ENCODE data around the gene CBY3. TPM values are rescaled to one million over a fixed set of nuclear protein-coding genes. Genes with fewer than 3 reads are reported as not detected.

The CBY3 gene
- polyA plus RNA-seq, 2 of the 4 experiments (the other 2 are of a cell fraction), result not detected

- TF ChIP-seq ZSCAN20 (CRISPR knock-in tag; IDR thresholded peaks at IDR 0.05), result no peak
- TF ChIP-seq HOXB13 (CRISPR knock-in tag; IDR thresholded peaks at IDR 0.05; ENCODE audit: low read depth), result no peak
- no peak for TF ChIP-seq RFX5 (IDR thresholded peaks at IDR 0.05)
- TF ChIP-seq SMC3 (IDR thresholded peaks at IDR 0.05), result no peak; the same call in 2 of the 3 replicates
- peak; percentile 56; the same call in 1 of the 2 replicates for TF ChIP-seq HOXA7 (CRISPR knock-in tag; IDR thresholded peaks at IDR 0.05)
- TF ChIP-seq, protein P1, sequence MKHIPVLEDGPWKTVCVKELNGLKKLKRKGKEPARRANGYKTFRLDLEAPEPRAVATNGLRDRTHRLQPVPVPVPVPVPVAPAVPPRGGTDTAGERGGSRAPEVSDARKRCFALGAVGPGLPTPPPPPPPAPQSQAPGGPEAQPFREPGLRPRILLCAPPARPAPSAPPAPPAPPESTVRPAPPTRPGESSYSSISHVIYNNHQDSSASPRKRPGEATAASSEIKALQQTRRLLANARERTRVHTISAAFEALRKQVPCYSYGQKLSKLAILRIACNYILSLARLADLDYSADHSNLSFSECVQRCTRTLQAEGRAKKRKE (CRISPR knock-in tag; IDR thresholded peaks at IDR 0.05; ENCODE audit: low read depth), result no peak
- no peak for TF ChIP-seq GATA3 (IDR thresholded peaks at IDR 0.05; ENCODE audit: borderline replicate concordance)
- TF ChIP-seq MYC (IDR thresholded peaks at IDR 0.05; ENCODE audit: borderline replicate concordance, low read length), result no peak
- TF ChIP-seq RNF2 (IDR thresholded peaks at IDR 0.05; ENCODE audit: borderline replicate concordance, low read depth), result no peak
- TF ChIP-seq, protein P2, sequence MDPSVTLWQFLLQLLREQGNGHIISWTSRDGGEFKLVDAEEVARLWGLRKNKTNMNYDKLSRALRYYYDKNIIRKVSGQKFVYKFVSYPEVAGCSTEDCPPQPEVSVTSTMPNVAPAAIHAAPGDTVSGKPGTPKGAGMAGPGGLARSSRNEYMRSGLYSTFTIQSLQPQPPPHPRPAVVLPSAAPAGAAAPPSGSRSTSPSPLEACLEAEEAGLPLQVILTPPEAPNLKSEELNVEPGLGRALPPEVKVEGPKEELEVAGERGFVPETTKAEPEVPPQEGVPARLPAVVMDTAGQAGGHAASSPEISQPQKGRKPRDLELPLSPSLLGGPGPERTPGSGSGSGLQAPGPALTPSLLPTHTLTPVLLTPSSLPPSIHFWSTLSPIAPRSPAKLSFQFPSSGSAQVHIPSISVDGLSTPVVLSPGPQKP (IDR thresholded peaks at IDR 0.05; ENCODE audit: low read depth, low read length), result no peak
- no peak for TF ChIP-seq NPAS2 (CRISPR knock-in tag; IDR thresholded peaks at IDR 0.05; ENCODE audit: borderline replicate concordance)
- no peak for TF ChIP-seq ESRRA (IDR thresholded peaks at IDR 0.05; ENCODE audit: borderline replicate concordance, low read length)
- TF ChIP-seq CBX8 (IDR thresholded peaks at IDR 0.05), result no peak
- TF ChIP-seq SREBF2 (IDR thresholded peaks at IDR 0.05), result no peak
- no peak for TF ChIP-seq HMGXB4 (CRISPR knock-in tag; IDR thresholded peaks at IDR 0.05; ENCODE audit: borderline replicate concordance)
- TF ChIP-seq TFCP2L1 (CRISPR knock-in tag; IDR thresholded peaks at IDR 0.05), result peak; percentile 85; the same call in 1 of the 2 replicates
- no peak for TF ChIP-seq NR3C1 (IDR thresholded peaks at IDR 0.05)
- TF ChIP-seq NFE2L2 (conservative IDR thresholded peaks at IDR 0.05; ENCODE audit: low read length), result 0 out of 2 replicates have a peak, but pooled peaks have one; percentile 13
- no peak; the same call in 1 of the 2 replicates for TF ChIP-seq REST (IDR thresholded peaks at IDR 0.05)
Measured at GRCh38 chr5:179697993-179698934, 17.4 kb upstream of the CBY3 start (continued).
